HG03439 (cell line): ENCODE results near the gene SNAP91.
"Not testable (repeated sequence)": the region's sequence is repeated elsewhere in the genome, so short reads cannot be mapped to it uniquely, and the experiment has no call there.

ENCODE experiments used
- ATAC-seq: cut with Tn5 transposase; IDR thresholded peaks from one replicate; pipeline ENCODE4 v1.9.1; 2021; ENCODE audit warnings: mild to moderate bottlenecking, moderate library complexity; ENCODE audit not compliant: unreplicated experiment

Gene SNAP91

DNA sequence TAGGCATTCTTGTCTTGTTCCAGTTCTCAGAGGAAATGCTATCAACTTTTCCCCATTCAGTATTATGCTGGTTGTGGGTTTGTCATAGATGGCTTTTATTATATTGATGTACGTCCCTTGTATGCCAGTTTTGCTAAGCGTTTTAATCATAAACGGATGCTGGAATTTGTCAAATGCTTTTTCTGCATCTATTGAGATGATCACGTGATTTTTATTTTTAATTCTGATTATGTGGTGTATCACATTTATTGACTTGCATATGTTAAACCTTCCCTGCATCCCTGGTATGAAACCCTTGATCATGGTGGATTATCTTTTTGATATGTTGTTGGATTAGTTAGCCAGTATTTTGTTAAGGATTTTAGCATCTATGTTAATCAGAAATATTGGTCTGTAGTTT is 79.0 kb downstream of the SNAP91 start:
- ATAC-seq, result not testable (repeated sequence)

DNA sequence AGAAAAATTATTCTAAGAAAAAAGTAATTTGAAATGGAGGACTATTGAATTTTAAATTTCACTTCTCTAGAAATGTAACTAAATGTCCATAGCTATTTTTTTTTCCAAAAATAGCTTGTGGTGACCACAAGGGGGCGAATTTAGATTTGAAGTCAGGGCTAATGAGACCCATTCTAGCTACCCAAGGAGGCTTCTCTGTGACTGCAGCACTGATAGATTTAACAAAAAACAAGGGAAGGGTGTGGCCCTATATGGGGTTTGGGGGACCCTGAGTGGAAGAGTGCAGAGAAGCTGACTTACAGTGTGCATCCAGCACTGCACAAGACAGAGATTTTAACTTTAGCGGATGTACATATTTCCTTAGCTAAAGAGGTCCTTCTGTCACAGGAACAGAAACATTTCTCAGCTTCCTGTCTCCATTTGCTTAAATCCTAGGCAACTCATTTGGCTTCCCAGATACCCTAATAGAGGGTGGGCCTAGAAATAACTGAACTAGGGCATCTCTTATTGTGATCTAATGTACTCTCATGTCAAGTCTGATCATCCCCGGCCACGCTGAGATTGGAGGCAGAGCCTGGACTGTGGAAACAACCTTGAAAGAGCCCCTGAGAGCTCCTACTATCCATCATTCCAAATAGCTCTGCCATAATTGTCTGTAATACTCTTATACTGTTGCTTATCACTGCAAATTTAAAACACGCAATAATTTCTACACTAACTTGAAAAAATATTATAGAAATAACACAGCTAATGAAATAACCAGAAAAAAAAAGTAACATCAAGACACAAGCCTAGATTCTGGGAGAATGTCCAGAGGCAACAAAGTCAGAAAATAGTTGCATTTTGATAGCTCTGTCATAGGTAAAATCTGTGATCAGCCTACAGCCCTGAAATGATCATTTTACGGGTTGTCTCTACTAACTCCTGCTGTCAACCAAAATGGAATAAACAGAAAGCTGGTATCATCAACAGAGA is 93.6 kb downstream of the SNAP91 start:
- ATAC-seq, result no peak

DNA sequence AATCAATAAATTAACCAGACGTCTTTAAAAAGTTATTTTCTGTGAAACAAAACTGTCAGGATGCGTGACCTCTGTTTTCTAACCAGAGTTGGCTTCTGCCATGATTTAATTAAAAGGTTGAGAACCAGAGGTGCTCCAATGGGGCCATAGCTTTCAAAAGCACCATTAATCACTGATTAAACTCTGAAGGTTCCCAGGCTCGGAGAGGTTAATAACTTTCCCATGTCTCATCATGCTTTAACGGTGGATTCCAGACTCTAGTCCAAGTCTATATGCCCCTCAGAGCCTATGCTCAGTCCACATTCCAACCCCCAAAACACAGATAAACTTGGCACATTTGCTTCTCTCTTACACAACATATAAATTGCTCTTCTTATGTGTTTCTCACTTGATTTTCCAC is 95.5 kb downstream of the SNAP91 start:
- ATAC-seq, result no peak

DNA sequence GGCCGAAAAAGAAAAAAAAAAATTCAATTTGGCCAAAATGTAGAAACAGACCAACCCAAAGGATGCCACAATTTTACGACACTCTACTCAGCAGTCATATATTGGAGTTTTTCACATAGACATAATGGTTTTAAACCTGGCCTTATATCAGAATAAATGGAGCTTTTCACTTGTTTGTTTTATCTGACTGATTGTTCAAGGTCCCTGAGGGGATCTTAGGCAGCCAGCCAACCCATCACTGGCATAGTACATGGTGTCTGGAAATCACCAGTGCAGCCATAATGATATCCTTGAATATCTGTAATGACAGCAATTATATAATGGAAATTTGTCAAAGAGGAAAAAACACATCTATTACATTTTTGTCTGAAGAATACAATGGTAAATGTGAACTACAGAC is 99.7 kb downstream of the SNAP91 start:
- no peak for ATAC-seq

DNA sequence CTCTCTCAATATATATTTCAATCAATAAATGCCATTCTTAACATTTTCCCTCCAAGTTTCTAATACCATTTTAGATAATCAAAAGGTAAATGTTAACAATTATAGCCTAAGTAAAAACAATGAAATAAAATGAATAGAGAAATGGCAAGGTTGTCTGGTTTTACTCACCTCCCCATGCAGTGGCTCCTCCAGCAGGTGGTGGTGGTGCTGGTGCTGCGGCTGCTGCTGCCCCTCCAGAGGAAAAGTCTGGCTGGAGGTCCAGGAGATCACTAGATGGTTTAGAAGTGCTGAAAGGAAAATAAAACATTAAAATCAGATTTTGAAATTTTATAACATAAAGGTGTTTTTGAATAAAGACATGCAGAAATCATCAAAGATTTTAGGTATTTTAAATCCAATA is 103.4 kb downstream of the SNAP91 start:
- no peak for ATAC-seq

DNA sequence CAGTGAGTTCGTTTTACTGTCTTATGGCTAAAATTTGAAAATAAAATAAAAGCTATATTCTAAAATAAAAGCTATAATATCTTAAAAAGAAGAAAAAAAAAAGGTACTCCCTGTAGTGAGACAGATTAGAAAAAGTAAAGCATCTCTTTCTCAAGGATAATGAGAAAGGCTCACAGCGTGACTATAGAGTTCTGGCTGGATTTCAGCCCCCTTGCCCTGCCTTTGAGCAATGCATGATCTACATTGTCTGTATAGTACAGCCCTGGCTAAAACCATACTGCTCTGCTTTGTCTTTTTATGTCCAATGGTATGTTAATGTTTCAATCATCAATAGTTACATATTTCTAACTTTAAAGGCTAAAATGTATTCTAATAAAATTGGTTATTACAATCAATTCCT is 105.3 kb downstream of the SNAP91 start:
- ATAC-seq, result no peak

DNA sequence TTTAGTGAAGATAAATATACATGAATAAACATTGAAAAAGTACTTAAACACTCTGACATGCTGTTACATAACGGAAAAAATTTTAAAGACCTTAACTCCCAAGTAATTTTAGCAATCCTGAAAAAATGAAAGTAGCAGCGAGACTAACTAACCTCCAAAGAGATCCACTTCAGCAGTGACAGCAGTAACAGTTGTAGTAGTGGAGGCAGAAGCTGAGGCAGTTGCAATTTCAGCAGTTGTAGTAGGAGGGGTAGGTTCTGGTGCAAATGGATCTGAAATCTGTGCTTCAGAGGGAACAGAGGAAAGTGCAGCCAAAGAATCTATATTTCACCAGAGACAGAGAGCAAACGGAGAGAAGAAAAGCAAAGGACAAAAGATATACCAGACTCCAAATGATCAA is 107.8 kb downstream of the SNAP91 start:
- no peak for ATAC-seq

DNA sequence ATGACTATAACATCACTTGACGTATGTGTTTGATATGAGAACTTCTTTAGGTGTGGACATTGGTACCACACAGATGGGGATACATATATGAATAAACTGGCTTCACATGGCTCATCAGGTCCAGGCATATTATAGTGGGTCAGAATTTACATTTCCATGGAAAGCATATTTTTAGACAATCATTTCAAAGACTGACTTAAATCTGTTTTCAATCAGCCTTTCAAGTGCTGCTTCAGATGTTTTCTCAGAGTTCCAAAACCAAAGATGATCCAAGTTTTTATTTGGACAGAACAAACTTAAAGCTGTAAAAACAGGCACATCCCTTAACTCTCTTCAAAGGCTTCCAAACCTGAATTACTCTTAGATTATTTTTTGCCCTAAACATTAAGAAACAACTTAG is 108.4 kb downstream of the SNAP91 start:
- no peak for ATAC-seq

DNA sequence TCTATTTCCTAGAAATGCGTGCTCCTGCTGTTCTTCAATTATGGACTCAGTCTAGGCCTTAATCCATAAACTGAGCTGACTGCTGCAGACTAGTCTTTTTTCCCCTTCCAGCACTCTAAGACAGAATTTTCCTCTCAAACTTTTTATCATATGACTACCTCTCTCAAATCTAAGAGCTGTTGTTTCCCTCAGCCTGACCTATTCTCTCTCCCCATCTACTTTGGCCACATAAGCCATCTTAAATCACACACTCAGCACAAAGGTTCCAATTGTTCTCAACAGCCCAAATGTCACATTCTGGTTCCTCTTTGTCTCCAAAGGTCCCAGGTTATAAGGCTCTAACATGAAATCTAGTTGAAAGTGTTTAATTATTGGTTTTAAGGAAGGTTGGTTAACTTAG is 111.4 kb downstream of the SNAP91 start:
- ATAC-seq, result no peak

DNA sequence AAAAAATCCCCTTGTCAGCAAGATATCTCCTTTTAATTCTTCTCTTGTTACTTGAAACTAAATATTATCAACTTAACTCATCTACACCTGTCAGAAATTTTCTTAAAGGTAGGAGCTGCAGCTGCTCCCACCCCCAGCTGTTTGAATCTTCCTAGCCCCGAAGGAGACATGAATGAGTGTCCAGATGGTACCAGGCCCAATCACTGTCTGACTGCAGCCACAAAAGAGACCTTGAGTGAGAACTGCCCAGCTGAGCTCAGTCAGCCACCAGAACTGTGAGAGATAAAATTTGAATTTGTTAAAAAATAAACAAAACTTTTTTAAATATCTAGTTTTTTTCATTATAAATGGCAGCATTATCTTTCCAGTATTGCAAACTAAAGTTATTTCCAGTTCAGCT is 111.8 kb downstream of the SNAP91 start:
- ATAC-seq, result no peak

DNA sequence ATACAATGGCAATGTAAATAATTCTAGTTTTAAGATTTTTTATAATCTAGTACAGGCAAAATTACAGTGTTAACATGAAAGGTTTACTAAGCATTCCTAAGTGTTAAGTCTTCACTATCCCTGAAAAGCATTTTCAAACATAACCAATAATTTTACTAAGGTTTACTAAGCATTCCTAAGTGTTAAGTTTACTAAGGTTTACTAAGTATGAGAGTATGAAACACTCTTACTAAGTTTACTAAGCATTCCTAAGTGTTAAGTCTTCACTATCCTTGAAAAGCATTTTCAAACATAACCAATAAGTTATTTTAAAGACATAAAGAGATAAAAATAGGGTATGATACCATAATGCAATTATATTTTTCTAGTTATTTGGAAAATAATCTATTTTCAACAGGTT is 114.0 kb downstream of the SNAP91 start:
- no peak for ATAC-seq

DNA sequence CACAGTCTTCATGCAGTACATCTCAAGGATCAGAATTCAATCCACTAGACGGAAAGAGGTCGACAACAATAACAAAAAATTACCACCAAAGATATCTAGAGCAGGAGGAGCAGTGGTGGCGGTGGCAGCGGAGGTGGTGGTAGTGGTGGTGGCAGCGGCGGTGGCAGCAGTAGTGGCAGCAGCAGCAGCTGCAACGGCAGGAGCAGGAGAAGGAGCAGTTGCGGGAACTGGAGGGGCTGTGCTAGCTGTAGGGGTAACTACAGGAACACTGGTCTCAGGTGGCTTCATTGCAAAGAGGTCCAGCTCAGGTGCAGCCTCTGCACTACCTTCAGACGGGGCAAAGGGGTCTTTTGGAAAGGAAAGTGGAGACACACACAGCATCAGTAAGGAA is 115.5 kb downstream of the SNAP91 start:
- ATAC-seq, result no peak

DNA sequence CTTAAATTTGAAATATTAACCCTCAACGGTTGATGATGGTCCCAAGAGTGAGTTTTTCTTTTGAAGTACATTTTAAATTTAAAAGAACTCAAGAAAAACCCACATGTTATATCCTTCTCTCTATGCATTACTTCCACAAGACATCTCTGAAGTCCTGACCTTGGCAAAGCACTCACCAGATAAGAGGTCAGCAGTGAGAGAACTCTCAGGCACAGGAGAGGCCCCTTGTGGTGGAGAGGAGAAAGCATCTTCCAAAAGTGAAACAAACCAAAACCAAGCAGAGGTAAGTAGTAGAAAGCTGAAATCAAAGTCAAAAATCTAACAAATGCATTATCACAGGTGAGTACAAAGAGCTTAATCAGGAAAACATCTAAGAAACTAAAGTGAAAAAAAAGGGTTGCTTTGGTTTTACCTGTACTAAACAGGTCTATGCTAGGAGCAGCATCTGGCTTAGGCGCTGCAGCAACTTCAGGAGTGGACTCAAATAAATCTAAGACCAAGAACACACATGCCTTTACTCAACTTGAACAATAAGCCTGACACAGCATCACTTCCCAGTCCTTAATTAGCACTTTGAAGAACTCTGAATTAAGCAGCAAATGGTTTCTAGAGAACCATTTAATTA is 116.0 kb downstream of the SNAP91 start:
- ATAC-seq, result peak; percentile 96

DNA sequence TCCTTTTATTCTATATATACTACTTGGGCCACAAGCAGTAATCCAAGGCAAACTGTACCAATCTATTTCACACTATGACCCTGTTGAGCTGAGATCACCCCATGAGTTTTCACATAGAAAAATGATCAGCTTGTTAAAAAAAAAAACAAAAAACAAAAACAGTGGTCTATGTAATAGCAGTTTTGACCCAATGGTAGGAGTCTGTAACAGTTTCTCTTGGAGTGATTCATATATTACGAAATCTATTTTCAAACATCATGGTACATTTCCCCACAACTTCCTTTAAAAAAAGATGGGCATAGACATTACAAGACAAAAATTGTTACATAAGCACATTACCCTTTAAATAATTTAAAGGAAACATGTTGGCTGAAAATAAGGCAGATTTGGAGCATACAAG is 118.5 kb downstream of the SNAP91 start:
- no peak for ATAC-seq

DNA sequence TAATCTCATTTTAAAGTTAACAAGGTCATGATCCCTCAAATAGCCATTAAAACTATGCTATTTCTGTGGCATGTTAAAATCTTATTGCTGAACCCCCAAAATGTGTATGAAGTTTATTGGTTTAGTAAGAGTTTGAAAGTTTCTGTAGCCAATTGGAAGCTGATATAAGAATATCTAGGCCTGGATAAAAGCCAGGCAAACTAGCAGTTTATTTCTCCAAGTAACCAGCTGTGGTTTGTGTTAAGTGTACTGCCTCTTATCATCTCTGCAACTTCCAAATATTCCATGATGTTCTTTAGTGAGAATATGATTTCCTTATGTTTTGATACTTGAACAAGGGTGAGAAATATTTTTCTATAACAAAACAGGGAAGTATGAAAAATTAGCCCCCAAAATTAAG is 119.8 kb downstream of the SNAP91 start:
- no peak for ATAC-seq

DNA sequence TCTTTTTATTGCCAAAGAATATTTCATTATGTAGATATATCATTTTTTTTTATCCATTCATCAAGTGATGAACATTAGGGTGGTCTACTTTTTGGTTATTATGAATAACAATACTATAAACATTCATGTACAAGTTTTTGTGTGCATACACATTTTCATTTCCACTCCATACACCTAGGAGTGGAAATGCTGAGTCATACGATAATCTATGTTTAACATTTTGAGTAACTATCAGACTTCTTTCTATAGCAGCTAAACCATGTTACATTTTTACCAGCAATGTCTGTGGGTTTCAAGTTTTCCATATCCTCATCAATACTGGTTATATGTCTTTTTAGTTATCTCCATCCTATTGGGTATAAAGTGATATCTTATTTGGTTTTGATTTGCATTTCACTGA is 130.8 kb downstream of the SNAP91 start:
- no peak for ATAC-seq

DNA sequence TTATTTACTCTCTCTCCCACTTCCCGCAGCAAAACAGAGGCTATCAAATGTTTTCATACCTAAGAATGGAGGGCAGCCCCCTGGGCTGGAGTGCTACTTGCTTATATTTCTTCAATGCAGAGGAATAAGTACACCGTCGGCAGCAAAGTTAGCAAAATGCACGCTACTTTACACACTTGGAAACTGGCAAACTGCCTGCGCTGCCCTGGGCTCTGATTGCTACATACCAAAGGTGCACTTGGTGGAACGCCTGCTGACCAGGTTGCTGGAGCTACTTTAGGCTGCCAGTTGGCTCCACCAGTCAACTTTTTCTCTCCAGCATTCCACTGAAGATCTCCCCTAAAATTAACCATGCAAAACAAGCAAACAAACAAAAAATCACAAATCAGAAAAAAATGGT is 134.1 kb downstream of the SNAP91 start:
- ATAC-seq, result no peak

DNA sequence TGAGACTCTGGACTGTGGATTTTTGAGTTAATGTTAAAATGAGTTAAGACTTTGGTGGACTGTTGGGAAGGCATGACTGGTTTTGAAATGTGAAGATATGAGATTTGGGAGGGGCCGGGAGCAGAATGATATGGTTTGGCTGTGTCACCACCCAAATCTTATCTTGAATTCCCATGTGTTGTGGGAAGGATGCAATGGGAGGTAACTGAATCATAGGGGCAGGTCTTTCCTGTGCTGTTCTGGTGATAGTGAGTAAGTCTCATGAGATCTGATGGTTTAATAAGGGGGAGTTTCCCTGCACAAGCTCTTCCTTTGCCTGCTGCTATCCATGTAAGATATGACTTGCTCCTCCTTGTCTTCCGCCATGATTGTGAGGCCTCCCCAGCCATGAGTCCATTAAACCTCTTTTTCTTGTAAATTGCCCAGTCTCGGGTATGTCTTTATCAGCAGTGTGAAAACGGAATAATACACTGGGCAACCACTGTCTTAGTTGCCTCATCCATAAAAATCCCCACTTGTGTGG is 137.2 kb downstream of the SNAP91 start:
- not testable (repeated sequence) for ATAC-seq

DNA sequence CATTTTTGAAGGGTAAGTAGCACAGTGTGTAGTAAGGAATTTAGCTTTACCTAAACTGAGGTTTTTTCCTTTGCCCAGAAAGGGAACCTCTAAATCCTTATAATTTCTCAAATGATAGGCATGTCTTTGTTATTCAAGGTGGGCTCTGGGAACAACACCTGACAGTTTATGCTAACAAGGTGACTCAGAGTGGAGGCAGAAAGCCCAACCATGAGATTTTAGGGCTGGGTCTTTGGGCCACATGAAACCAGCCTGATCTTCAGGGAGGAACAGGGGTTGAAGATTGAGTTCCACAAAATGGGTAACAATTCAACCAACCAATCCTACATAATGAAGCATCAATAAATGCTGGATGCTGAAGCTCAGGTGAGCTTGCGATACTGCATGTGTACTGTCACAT is 149.9 kb downstream of the SNAP91 start:
- ATAC-seq, result no peak

DNA sequence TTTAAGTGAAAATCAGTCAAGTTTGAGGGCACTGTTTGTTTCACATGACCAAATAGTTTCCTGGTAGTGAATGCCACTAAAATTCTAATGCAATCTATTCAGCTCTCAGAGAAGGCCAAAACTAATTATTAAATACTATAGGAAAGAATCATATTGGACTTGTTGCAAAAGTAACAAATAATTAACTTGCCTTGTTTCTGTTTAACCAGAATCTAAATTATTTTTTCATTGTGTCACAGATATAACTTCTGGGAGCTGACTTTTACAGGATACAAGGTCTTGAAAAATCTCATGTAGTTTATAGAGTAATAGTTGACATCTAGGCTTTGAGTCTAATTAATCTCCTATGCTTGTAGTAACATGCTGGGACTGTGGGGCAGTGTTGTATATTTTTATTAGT is 152.0 kb downstream of the SNAP91 start:
- no peak for ATAC-seq

DNA sequence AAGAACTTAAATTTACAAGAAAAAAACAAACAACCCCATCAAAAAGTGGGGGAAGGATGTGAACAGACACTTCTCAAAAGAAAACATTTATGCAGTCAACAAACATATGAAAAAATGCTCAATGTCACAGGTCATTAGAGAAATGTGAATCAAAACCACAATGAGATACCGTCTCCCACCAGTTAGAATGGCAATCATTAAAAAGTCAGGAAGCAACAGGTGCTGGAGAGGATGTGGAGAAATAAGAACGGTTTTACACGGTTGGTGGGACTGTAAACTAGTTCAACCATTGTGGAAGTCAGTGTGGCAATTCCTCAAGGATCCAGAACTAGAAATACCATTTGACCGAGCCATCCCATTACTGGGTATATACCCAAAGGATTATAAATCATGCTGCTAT is 157.2 kb downstream of the SNAP91 start:
- ATAC-seq, result not testable (repeated sequence)

DNA sequence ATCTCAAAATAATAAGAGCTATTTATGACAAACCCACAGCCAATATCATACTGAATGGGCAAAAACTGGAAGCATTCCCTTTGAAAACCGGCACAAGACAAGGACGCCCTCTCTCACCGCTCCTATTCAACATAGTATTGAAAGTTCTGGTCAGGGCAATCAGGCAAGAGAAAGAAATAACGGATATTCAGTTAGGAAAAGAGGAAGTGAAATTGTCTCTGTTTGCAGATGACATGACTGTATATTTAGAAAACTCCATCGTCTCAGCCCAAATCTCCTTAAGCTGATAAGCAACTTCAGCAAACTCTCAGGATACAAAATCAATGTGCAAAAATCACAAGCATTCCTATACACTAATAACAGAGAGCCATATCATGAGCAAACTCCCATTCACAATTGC is 158.4 kb downstream of the SNAP91 start:
- ATAC-seq, result not testable (repeated sequence)
